ENCODE measurements around the gene GPR107. TPM values are rescaled to one million over a fixed set of nuclear protein-coding genes. Genes with fewer than 3 reads are reported as not detected.

Gene GPR107
- total and polyA plus RNA-seq, 2 experiments from 2014 or later: 6.2 to 30.7 TPM

GRCh38 chr9:130128733-130129431 lies 75.2 kb downstream of the GPR107 start (continued):
- no peak for TF ChIP-seq ETS1 (IDR thresholded peaks at IDR 0.05)
- no peak for TF ChIP-seq EZH2 (IDR thresholded peaks at IDR 0.05; ENCODE audit: low read depth, unreplicated experiment)

- Histone ChIP-seq H3K27me3 (ENCODE audit: insufficient read depth) (no peaks in the 10 kb centered on the region), H4K20me1 (replicated peaks; ENCODE audit: insufficient read depth) (no peaks in the 10 kb centered on the region), H3K4me3 (no peak overlapping the region), H3K27ac (ENCODE audit: low read depth) (no peak overlapping the region), H3K9me2 (ENCODE audit: insufficient read depth) (no peaks in the 10 kb centered on the region), H3K4me1 (ENCODE audit: insufficient read depth) (no peaks in the 10 kb centered on the region), H2AFZ (no peak overlapping the region), H3F3A (replicated peaks; ENCODE audit: low read depth) (0 out of 2 replicates have a peak, but pooled peaks cover 7% of the 10 kb centered on the region), H3K79me2 (replicated peaks; ENCODE audit: insufficient read depth) (no peaks in the 10 kb centered on the region), H3K36me3 (ENCODE audit: insufficient read depth) (peaks cover 10% of the 10 kb centered on the region; the same call in 1 of the 2 replicates), H3K4me2 (no peak overlapping the region)
- Mint-ChIP-seq H3K4me3 (no peak overlapping the region), H3K9me3 (no peaks in the 10 kb centered on the region), H3K27me3 (ENCODE audit: insufficient read depth, low read depth, poor library complexity) (peaks cover 4% of the 10 kb centered on the region), H3K4me1 (peaks cover 3% of the 10 kb centered on the region), H3K36me3 (ENCODE audit: low read depth) (peaks cover 17% of the 10 kb centered on the region), H3K27ac (no peak overlapping the region)
- no peak for ATAC-seq
- DNase-seq (ENCODE audit: low spot score): no peak
- no peak for TF ChIP-seq JUNB (IDR thresholded peaks at IDR 0.05; ENCODE audit: unreplicated experiment)
- TF ChIP-seq CTCF (conservative IDR thresholded peaks at IDR 0.05; ENCODE audit: low read depth in 2 of 2): no peak
- TF ChIP-seq CREB1 (CRISPR knock-in tag; IDR thresholded peaks at IDR 0.05; ENCODE audit: low read depth): no peak
- no peak for TF ChIP-seq POLR2AphosphoS5 (IDR thresholded peaks at IDR 0.05; ENCODE audit: low read depth)
- TF ChIP-seq REST (IDR thresholded peaks at IDR 0.05; ENCODE audit: unreplicated experiment): no peak
- TF ChIP-seq STAT1 (IDR thresholded peaks at IDR 0.05; ENCODE audit: unreplicated experiment): no peak
- no peak for TF ChIP-seq ETS1 (IDR thresholded peaks at IDR 0.05)
- no peak for TF ChIP-seq EZH2 (IDR thresholded peaks at IDR 0.05; ENCODE audit: low read depth, unreplicated experiment)
- TF ChIP-seq NANOG (IDR thresholded peaks at IDR 0.05; ENCODE audit: borderline replicate concordance): no peak
Observed at GRCh38 chr9:130129432-130130061, 75.8 kb downstream of the GPR107 start.

All from GM23338 (cell line).